ENCODE results near the gene SLC12A8. TPM values are rescaled to one million over a fixed set of nuclear protein-coding genes. Genes with fewer than 3 reads are reported as not detected.

Gene SLC12A8
- total RNA-seq, 2 experiments from 2014 or later = 0.36 to 0.38 TPM

GRCh38 chr3:125090649-125091048 lies 121.9 kb downstream of the SLC12A8 start:
- H3K4me1 ChIP-seq (ENCODE audit: insufficient read depth, low read length) = no peaks in the 10 kb centered on the region
- H3K4me3 ChIP-seq (ENCODE audit: low read length) = no peak overlapping the region
- Mint-ChIP-seq H3K9me3 (peaks cover 3% of the 10 kb centered on the region), H3K4me1 (ENCODE audit: low read depth) (no peaks in the 10 kb centered on the region), H3K4me3 (no peak overlapping the region), H3K27ac (no peak overlapping the region), H3K27me3 (no peaks in the 10 kb centered on the region), H3K36me3 (ENCODE audit: low read depth) (no peaks in the 10 kb centered on the region)
- no peak overlapping the region for H3K27ac ChIP-seq (ENCODE audit: low read depth in 1 of 2, low read length in 2 of 2)
- no peak for TF ChIP-seq CTCF (IDR thresholded peaks at IDR 0.05)
- no peaks in the 10 kb centered on the region for H3K36me3 ChIP-seq (ENCODE audit: insufficient read depth, low read length)
- CTCF ChIA-PET = no interaction called here
- H3K27me3 ChIP-seq (ENCODE audit: control insufficient read depth in 1 of 2, insufficient read depth in 2 of 2, low read length in 2 of 2) = no peaks in the 10 kb centered on the region
- ATAC-seq (ENCODE audit: poor library complexity) (no peak), DNase-seq (no peak)
- POLR2A ChIA-PET = no interaction called here
- intact Hi-C loops (cut with DNase I, micrococcal nuclease) = no loop called here
- H3K9me3 ChIP-seq (ENCODE audit: control insufficient read depth in 1 of 2, insufficient read depth in 1 of 2, low read length in 2 of 2) = peaks cover 0 to 4% of the 10 kb centered on the region in 2 experiments

- Histone ChIP-seq H3K36me3 (ENCODE audit: insufficient read depth, low read length) (no peaks in the 10 kb centered on the region), H3K27me3 (ENCODE audit: control insufficient read depth in 1 of 2, insufficient read depth in 2 of 2, low read length in 2 of 2) (no peaks in the 10 kb centered on the region), H3K27ac (ENCODE audit: low read depth in 1 of 2, low read length in 2 of 2) (no peak overlapping the region), H3K4me1 (ENCODE audit: insufficient read depth, low read length) (no peaks in the 10 kb centered on the region), H3K9me3 (ENCODE audit: control insufficient read depth in 1 of 2, insufficient read depth in 1 of 2, low read length in 2 of 2) (peaks cover 0 to 4% of the 10 kb centered on the region in 2 experiments), H3K4me3 (ENCODE audit: low read length) (no peak overlapping the region)
- Mint-ChIP-seq H3K4me1 (ENCODE audit: low read depth) (no peaks in the 10 kb centered on the region), H3K27ac (no peak overlapping the region), H3K9me3 (peaks cover 3% of the 10 kb centered on the region), H3K4me3 (no peak overlapping the region), H3K36me3 (ENCODE audit: low read depth) (no peaks in the 10 kb centered on the region), H3K27me3 (no peaks in the 10 kb centered on the region)
- no peak for ATAC-seq (ENCODE audit: poor library complexity)
- POLR2A ChIA-PET = no interaction called here
- DNase-seq = no peak
- CTCF ChIA-PET = no interaction called here
- TF ChIP-seq CTCF (IDR thresholded peaks at IDR 0.05) = no peak
- intact Hi-C loops (cut with DNase I, micrococcal nuclease) = no loop called here
Measured at GRCh38 chr3:125087768-125088391, 124.7 kb downstream of the SLC12A8 start.

GRCh38 chr3:125085166-125085565 lies 127.4 kb downstream of the SLC12A8 start:
- no peaks in the 10 kb centered on the region for H3K36me3 ChIP-seq (ENCODE audit: insufficient read depth, low read length)
- no peak for TF ChIP-seq CTCF (IDR thresholded peaks at IDR 0.05)
- ATAC-seq (ENCODE audit: poor library complexity) (no peak), DNase-seq (no peak)
- Mint-ChIP-seq H3K9me3 (no peaks in the 10 kb centered on the region), H3K4me3 (no peak overlapping the region), H3K36me3 (ENCODE audit: low read depth) (no peaks in the 10 kb centered on the region), H3K27ac (no peak overlapping the region), H3K4me1 (ENCODE audit: low read depth) (no peaks in the 10 kb centered on the region), H3K27me3 (no peaks in the 10 kb centered on the region)
- CTCF ChIA-PET = no interaction called here
- intact Hi-C loops (cut with DNase I, micrococcal nuclease) = no loop called here
- no peak overlapping the region for H3K27ac ChIP-seq (ENCODE audit: low read depth in 1 of 2, low read length in 2 of 2)
- no peaks in the 10 kb centered on the region for H3K4me1 ChIP-seq (ENCODE audit: insufficient read depth, low read length)
- POLR2A ChIA-PET = no interaction called here
- H3K4me3 ChIP-seq (ENCODE audit: low read length) = no peak overlapping the region
- no peaks in the 10 kb centered on the region for H3K27me3 ChIP-seq (ENCODE audit: control insufficient read depth in 1 of 2, insufficient read depth in 2 of 2, low read length in 2 of 2)
- H3K9me3 ChIP-seq (ENCODE audit: control insufficient read depth in 1 of 2, insufficient read depth in 1 of 2, low read length in 2 of 2) = no peaks in the 10 kb centered on the region

All from CD4-positive, alpha-beta T cell (primary cell).